GM12891 (cell line): ENCODE data around the gene TSPAN9.

Experiments used
- PAX5 ChIP-seq: IDR thresholded peaks from 2 replicates; pipeline ENCODE4 v1.6.1; 2011; ENCODE audit warnings: low read length, moderate library complexity, mild to moderate bottlenecking; ENCODE audit not compliant: insufficient read depth, severe bottlenecking
- POLR2A ChIP-seq: IDR thresholded peaks from 2 replicates; pipeline ENCODE4 v1.6.1; 2011; ENCODE audit warnings: low read depth, low read length, control low read depth
- POLR2AphosphoS5 ChIP-seq: IDR thresholded peaks from 2 replicates; pipeline ENCODE4 v1.6.1; 2011; ENCODE audit warnings: low read depth, low read length, control low read depth
- POU2F2 ChIP-seq: IDR thresholded peaks from 2 replicates; pipeline ENCODE4 v1.6.1; 2011; ENCODE audit warnings: low read depth, mild to moderate bottlenecking, control low read depth, low read length, moderate library complexity
- TAF1 ChIP-seq: IDR thresholded peaks from 2 replicates; pipeline ENCODE4 v1.6.1; 2011; ENCODE audit warnings: low read depth, low read length, control low read depth

DNA sequence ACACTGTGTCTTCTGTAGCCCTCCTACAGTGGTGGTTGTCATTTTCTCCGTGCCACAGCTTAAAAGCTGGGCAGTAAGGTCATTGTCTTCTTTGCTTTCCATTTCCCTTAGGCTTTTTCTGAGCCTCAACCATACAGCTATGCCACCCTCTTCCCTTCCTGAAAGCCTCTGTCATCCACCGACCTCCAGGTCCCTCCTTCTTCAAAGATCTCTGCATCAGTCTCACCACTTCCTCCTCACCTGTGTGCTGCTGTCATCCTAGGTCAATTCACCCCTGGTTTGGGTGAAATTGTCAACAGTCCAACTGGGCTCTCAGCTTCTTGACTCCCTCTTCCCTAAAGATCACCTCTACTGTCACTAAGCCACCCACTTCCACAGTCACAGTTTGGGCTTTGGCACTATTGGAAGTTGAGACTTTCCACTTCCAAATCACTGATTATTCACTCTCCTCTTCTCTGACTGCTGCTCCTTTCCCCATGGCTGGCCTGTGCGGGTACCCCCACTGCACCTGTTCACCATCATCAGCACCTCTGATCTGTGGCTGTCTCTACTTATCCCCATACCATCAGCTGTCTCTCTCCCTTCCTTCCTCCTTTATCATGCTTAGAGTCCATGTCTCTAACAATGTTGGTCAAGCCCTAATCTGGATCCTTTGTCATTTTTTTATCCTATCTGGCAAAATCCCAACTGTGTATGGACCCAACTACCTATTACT, 15.5 kb upstream of the TSPAN9 start:
- TF ChIP-seq POLR2A (no peak), POLR2AphosphoS5 (no peak), TAF1 (no peak), POU2F2 (no peak), PAX5 (no peak)
